Omental fat pad (tissue), 4 donors: ENCODE data around the gene EIF5. TPM values are rescaled to one million over a fixed set of nuclear protein-coding genes. Genes with fewer than 3 reads are reported as not detected.

Source experiments
- ATAC-seq: fragments of 150-250 bp; one replicate; pipeline ENCODE4 v1.9.1; 2016; ENCODE audit warnings: mild to moderate bottlenecking, moderate library complexity; ENCODE audit not compliant: low FRiP score
- DNase-seq: peaks from one replicate; pipeline ENCODE4 v3.0.0-alpha.2; 2019; ENCODE audit warnings: low spot score
- total RNA-seq, 4 donors: library from RNA; depleted of rRNA; stranded (reverse); fragments of >200 nt; gene quantifications; one replicate each; pipeline ENCODE4 v1.1.0, GENCODE V29; 2016
- TF ChIP-seq, protein P1 (sequence below), 3 donors: fragments of 450-650 bp; IDR thresholded peaks; one replicate each; pipeline ENCODE4 v1.5.1; 2016 to 2017; ENCODE audit warnings: antibody characterized with exemption in 3 of 3, mild to moderate bottlenecking in 3 of 3, moderate library complexity in 2 of 3

The EIF5 gene
- total RNA-seq, 4 donors from 2014 or later: 157 to 399 (median 292) TPM

DNA sequence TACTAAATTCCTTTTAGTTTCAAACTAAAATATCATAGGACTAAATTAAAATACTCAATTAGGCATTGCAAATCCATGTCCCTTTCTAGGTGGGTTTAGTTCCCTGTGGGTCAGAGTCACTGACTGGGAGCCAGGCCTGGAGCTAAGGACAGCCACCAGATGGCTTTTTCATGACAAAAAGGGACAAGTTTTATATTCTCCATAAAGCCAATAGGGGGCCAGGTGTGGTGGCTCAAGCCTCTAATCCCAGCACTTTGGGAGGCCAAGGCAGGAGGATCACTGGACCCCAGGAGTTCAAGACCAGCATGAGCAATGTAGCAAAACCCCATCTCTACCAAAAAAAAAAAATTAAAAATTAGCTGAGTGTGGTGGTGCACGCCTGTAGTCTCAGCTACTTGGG is 35.4 kb upstream of the EIF5 start:
- TF ChIP-seq, protein P1, sequence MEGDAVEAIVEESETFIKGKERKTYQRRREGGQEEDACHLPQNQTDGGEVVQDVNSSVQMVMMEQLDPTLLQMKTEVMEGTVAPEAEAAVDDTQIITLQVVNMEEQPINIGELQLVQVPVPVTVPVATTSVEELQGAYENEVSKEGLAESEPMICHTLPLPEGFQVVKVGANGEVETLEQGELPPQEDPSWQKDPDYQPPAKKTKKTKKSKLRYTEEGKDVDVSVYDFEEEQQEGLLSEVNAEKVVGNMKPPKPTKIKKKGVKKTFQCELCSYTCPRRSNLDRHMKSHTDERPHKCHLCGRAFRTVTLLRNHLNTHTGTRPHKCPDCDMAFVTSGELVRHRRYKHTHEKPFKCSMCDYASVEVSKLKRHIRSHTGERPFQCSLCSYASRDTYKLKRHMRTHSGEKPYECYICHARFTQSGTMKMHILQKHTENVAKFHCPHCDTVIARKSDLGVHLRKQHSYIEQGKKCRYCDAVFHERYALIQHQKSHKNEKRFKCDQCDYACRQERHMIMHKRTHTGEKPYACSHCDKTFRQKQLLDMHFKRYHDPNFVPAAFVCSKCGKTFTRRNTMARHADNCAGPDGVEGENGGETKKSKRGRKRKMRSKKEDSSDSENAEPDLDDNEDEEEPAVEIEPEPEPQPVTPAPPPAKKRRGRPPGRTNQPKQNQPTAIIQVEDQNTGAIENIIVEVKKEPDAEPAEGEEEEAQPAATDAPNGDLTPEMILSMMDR (IDR thresholded peaks at IDR 0.05): no peak
- ATAC-seq: no peak
- DNase-seq: no peak

DNA sequence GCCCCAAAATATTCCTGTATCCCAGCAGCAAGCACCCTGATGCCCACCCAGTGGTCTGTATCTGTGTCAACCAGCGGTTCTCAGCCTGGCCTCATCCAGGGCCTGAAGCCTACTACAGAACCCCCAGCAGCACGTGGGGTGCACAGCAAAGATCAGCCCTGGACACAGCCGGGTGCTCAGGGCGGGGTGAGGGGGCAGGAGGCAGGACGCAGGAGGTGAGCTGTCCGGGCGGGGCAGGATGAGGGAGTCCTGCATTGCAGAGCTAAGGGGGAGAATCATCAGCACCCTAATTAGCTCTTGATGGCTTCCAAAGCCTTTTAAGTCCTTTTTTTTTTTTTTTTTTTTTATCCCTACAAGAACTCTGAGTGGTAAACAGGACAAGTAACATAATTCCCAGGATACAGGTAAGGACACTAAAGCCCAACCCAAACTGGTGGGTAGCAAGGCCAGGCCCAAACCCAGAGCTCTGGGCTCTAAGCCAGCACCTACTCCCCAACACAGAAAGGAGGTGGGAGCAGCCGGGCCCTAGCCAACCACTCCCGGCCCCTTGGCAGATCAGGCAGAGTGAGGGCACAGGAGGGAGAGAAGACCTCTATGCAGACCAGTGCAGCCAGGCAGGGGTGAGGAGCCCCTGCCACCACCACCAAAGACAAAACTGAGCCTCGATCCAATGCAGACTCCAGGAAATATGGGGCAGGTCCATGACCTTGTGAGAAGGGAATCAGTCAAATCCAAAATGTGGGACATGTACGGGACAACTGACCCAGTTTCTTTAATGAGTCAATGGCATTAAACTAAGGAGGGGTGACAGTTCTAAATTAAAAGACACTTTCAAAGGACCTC is 32.3 kb upstream of the EIF5 start:
- TF ChIP-seq, protein P1 (IDR thresholded peaks at IDR 0.05): no peak
- ATAC-seq (peak; percentile 79), DNase-seq (no peak)

- no peak for ATAC-seq
- TF ChIP-seq, protein P1 (IDR thresholded peaks at IDR 0.05): no peak
- no peak for DNase-seq
Measured at GRCh38 chr14:103302966-103303365, 31.1 kb upstream of the EIF5 start.

GRCh38 chr14:103304706-103305105 is 29.3 kb upstream of the EIF5 start:
- ATAC-seq (no peak), DNase-seq (no peak)
- TF ChIP-seq, protein P1 (IDR thresholded peaks at IDR 0.05): no peak

DNA sequence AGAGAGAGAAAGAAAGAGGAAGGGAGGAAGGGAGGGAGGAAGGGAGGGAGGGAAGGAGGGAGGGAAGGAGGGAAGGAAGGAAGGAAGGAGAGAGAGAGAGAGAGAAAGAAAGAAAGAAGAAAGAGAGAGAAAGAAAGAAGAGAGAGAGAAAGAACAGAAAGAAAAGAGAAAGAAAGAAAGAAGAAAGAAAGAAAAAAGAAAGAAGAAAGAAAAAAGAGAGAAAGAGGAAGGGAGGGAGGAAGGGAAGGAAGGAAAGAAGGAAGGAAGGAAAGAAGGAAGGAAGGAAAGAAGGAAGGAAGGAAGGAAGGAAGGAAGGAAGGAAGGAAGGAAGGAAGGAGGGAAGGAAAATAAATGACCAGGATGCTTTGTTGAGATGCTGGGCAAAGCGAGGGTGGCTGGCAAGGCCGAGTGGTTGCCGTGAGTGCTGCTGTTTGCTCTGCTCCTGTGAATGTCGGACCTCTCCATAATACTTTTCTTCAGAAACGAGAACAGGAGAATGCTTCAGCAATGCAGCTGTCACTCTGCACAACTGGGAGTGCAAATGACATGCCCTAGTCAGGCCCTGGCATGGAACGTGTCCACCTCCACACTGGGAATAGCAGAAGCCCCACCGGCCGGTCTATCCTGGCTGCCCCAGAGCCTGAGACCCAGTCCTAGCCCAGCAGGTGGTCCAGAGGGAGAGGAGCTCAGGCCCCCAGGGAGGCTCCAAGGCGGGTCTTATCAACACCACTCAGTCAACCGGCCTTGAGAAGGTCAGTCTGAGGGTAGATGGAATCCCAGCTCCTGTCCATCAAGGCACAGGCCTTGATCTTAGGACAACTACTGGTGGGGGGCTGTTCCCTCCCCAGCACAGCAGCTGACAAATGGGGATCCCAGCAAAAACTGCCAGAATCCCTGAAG is 25.1 kb upstream of the EIF5 start:
- ATAC-seq: peak; percentile 26
- no peak for DNase-seq
- TF ChIP-seq, protein P1 (IDR thresholded peaks at IDR 0.05): no peak

GRCh38 chr14:103310576-103311095 is 23.4 kb upstream of the EIF5 start:
- ATAC-seq: no peak
- TF ChIP-seq, protein P1 (IDR thresholded peaks at IDR 0.05): no peak
- DNase-seq: no peak
